ENCODE data around the gene CSRP1.

CSRP1 gene

DNA sequence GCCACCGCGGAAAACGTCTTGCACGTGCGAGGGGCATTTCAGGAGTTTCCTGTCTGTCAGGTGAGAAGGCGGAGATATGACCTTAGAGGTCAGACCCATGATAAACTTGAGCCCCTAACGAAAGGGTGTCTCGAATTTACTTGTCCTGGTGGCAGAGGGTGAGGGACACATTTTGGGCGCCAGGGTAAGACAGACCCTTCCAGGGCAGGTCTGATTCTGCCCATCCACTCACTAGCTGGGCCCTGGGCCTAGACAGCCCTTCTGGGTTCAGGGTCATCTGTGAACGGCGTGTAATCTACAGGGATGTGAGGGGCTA is 395 bp upstream of the CSRP1 start:
- H3K4me2 ChIP-seq (ENCODE audit: low read depth, low read length, poor library complexity, severe bottlenecking): peak overlapping the region; percentile 55
- H3K9ac ChIP-seq (ENCODE audit: low read length): peak overlapping the region; percentile 49
- H3K27ac ChIP-seq (ENCODE audit: low read depth, low read length): no peak overlapping the region
- H3K79me2 ChIP-seq (ENCODE audit: insufficient read depth, low read length): no peaks in the 10 kb centered on the region
- no peaks in the 10 kb centered on the region for H3F3A ChIP-seq (ENCODE audit: insufficient read depth)
- H3K4me3 ChIP-seq (ENCODE audit: insufficient read depth, low read length, poor library complexity, severe bottlenecking): peak overlapping the region; percentile 48
- H3K9me2 ChIP-seq (replicated peaks; ENCODE audit: insufficient read depth, low read length): no peaks in the 10 kb centered on the region
- H3K27me3 ChIP-seq (ENCODE audit: low read length): no peaks in the 10 kb centered on the region
- H2AFZ ChIP-seq (ENCODE audit: low read depth, low read length, severe bottlenecking): peak overlapping the region; percentile 74
- TF ChIP-seq, protein P1, sequence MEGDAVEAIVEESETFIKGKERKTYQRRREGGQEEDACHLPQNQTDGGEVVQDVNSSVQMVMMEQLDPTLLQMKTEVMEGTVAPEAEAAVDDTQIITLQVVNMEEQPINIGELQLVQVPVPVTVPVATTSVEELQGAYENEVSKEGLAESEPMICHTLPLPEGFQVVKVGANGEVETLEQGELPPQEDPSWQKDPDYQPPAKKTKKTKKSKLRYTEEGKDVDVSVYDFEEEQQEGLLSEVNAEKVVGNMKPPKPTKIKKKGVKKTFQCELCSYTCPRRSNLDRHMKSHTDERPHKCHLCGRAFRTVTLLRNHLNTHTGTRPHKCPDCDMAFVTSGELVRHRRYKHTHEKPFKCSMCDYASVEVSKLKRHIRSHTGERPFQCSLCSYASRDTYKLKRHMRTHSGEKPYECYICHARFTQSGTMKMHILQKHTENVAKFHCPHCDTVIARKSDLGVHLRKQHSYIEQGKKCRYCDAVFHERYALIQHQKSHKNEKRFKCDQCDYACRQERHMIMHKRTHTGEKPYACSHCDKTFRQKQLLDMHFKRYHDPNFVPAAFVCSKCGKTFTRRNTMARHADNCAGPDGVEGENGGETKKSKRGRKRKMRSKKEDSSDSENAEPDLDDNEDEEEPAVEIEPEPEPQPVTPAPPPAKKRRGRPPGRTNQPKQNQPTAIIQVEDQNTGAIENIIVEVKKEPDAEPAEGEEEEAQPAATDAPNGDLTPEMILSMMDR (IDR thresholded peaks at IDR 0.05; ENCODE audit: insufficient read depth, low read length, poor library complexity, severe bottlenecking): no peak
- no peaks in the 10 kb centered on the region for H3K9me3 ChIP-seq (ENCODE audit: insufficient read depth, low read length)
- H4K20me1 ChIP-seq (ENCODE audit: low read depth, low read length): no peaks in the 10 kb centered on the region
- no peaks in the 10 kb centered on the region for H3K36me3 ChIP-seq (ENCODE audit: low read length)

DNA sequence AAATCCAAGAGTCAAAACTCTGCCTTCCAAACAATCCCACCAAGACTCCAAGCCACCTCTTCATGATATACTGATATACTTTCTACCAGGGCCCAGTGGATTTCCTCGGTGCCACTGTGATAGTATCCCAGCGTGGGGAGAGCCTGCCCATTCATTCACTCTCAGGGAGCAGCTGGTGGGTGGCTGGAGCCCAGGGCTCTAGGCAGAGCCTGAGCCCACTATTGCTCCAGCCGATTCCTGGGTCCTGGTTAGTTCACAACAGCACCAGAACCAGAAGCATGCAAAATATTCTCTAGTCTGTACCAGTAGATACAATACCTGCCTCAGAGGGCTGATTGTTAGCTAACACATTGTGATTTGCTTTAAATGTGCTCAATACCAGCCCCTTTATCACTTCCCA is 831 bp downstream of the CSRP1 start:
- Histone ChIP-seq H3K27ac (ENCODE audit: low read depth, low read length) (no peak overlapping the region), H3K4me3 (ENCODE audit: insufficient read depth, low read length, poor library complexity, severe bottlenecking) (no peak overlapping the region), H3F3A (ENCODE audit: insufficient read depth) (no peaks in the 10 kb centered on the region), H4K20me1 (ENCODE audit: low read depth, low read length) (no peaks in the 10 kb centered on the region), H3K79me2 (ENCODE audit: insufficient read depth, low read length) (no peaks in the 10 kb centered on the region), H3K9ac (ENCODE audit: low read length) (peak overlapping the region; percentile 49; the same call in 1 of the 2 replicates), H2AFZ (ENCODE audit: low read depth, low read length, severe bottlenecking) (no peak overlapping the region), H3K36me3 (ENCODE audit: low read length) (no peaks in the 10 kb centered on the region), H3K9me2 (replicated peaks; ENCODE audit: insufficient read depth, low read length) (no peaks in the 10 kb centered on the region), H3K9me3 (ENCODE audit: insufficient read depth, low read length) (no peaks in the 10 kb centered on the region), H3K27me3 (ENCODE audit: low read length) (no peaks in the 10 kb centered on the region), H3K4me2 (ENCODE audit: low read depth, low read length, poor library complexity, severe bottlenecking) (peak overlapping the region; percentile 55)
- TF ChIP-seq EZH2phosphoT487 (conservative IDR thresholded peaks at IDR 0.05; ENCODE audit: low read length): no peak

DNA sequence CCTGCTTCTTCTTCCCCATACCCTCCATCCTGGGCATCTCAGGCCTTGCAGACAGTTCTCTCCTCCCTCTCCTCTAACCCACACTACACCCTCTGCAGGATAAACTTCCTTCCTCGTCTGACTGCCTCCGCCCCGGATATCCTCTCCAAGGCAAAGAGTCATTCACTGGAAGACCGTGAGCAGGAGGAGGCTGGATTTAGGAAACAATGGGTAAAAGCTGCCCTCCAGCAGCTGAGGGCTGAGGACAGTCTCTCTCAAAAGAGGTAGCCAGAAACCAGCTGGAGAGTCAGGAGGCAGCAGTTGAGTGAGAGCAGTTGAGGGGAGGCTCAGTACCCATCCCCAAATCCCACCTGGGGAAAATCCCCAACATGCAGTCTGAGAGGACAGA is 1.4 kb downstream of the CSRP1 start:
- Histone ChIP-seq H3K27ac (ENCODE audit: low read depth, low read length) (no peak overlapping the region), H2AFZ (ENCODE audit: low read depth, low read length, severe bottlenecking) (no peak overlapping the region), H3K4me2 (ENCODE audit: low read depth, low read length, poor library complexity, severe bottlenecking) (no peak overlapping the region), H3K27me3 (ENCODE audit: low read length) (no peaks in the 10 kb centered on the region), H4K20me1 (ENCODE audit: low read depth, low read length) (no peaks in the 10 kb centered on the region), H3K4me3 (ENCODE audit: insufficient read depth, low read length, poor library complexity, severe bottlenecking) (no peak overlapping the region), H3K9me2 (replicated peaks; ENCODE audit: insufficient read depth, low read length) (no peaks in the 10 kb centered on the region), H3K79me2 (ENCODE audit: insufficient read depth, low read length) (no peaks in the 10 kb centered on the region), H3K36me3 (ENCODE audit: low read length) (no peaks in the 10 kb centered on the region), H3K9me3 (ENCODE audit: insufficient read depth, low read length) (no peaks in the 10 kb centered on the region), H3K9ac (ENCODE audit: low read length) (no peak overlapping the region), H3F3A (ENCODE audit: insufficient read depth) (no peaks in the 10 kb centered on the region)
- TF ChIP-seq, protein P1 (IDR thresholded peaks at IDR 0.05; ENCODE audit: insufficient read depth, low read length, poor library complexity, severe bottlenecking): no peak
- TF ChIP-seq EZH2phosphoT487 (conservative IDR thresholded peaks at IDR 0.05; ENCODE audit: low read length): no peak

DNA sequence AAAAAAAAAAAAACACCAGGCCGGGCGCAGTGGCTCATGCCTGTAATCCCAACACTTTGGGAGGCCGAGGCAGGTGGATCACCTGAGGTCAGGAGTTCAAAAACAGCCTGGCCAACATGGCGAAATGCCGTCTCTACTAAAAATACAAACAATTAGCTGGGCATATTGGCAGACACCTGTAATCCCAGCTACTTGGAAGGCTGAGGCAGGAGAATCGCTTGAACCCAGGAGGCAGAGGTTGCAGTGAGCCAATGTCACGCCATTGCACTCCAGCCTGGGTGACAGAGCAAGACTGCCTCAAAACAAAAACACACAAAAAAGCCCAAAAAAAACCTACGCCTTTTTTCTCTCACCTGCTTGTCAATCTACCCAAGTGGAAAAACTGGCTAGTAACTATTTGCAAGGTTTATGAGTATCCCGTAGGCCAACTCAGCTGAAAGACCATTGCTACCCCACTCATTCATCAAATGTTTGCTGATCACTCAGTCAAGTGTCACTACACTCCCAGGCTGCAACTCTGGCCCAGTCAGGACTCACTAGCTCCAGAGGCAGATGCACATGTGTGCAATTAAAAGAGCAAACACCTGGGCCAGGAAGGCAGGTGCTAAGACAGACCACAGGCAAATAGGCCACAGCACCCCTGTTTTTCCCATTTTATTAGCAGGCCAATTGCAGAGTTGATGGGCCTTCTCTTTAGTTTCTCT is 2.0 kb downstream of the CSRP1 start:
- Histone ChIP-seq H3K4me2 (ENCODE audit: low read depth, low read length, poor library complexity, severe bottlenecking) (no peak overlapping the region), H3K9me3 (ENCODE audit: insufficient read depth, low read length) (no peaks in the 10 kb centered on the region), H4K20me1 (ENCODE audit: low read depth, low read length) (no peaks in the 10 kb centered on the region), H3F3A (ENCODE audit: insufficient read depth) (no peaks in the 10 kb centered on the region), H2AFZ (ENCODE audit: low read depth, low read length, severe bottlenecking) (no peak overlapping the region), H3K9ac (ENCODE audit: low read length) (no peak overlapping the region), H3K27ac (ENCODE audit: low read depth, low read length) (no peak overlapping the region), H3K4me3 (ENCODE audit: insufficient read depth, low read length, poor library complexity, severe bottlenecking) (no peak overlapping the region), H3K27me3 (ENCODE audit: low read length) (no peaks in the 10 kb centered on the region), H3K9me2 (replicated peaks; ENCODE audit: insufficient read depth, low read length) (no peaks in the 10 kb centered on the region), H3K79me2 (ENCODE audit: insufficient read depth, low read length) (no peaks in the 10 kb centered on the region), H3K36me3 (ENCODE audit: low read length) (no peaks in the 10 kb centered on the region)
- TF ChIP-seq, protein P1 (IDR thresholded peaks at IDR 0.05; ENCODE audit: insufficient read depth, low read length, poor library complexity, severe bottlenecking): no peak
- no peak for TF ChIP-seq EZH2phosphoT487 (conservative IDR thresholded peaks at IDR 0.05; ENCODE audit: low read length)
